Upper lobe of left lung (tissue), 6 donors: ENCODE results near the gene NUP214. TPM values are rescaled to one million over a fixed set of nuclear protein-coding genes. Genes with fewer than 3 reads are reported as not detected.

Experiments used
- ATAC-seq, 2 donors: fragments of 200-7000 bp; cut with Tn5 transposase; one replicate each; pipeline ENCODE4 v1.9.1; 2022; ENCODE audit warnings: mild to moderate bottlenecking in 2 of 2, moderate library complexity in 2 of 2; ENCODE audit not compliant: low FRiP score in 2 of 2
- DNase-seq, 2 donors: peaks; one replicate each; pipeline ENCODE4 v3.0.0-alpha.2; 2019 to 2020
- H3K27ac ChIP-seq, 4 donors: fragments of 200-600 bp; sonication (generic); one replicate each; pipeline ENCODE4 v1.5.1; 2016 to 2019
- H3K27me3 ChIP-seq, 4 donors: fragments of 200-600 bp; sonication (generic); one replicate each; pipeline ENCODE4 v1.5.1; 2017 to 2019
- H3K36me3 ChIP-seq, 4 donors: fragments of 200-600 bp; sonication (generic); one replicate each; pipeline ENCODE4 v1.5.1; 2016 to 2019
- H3K4me1 ChIP-seq, 4 donors: fragments of 200-600 bp; sonication (generic); one replicate each; pipeline ENCODE4 v1.5.1; 2018 to 2019
- H3K4me3 ChIP-seq, 4 donors: fragments of 200-600 bp; sonication (generic); one replicate each; pipeline ENCODE4 v1.5.1; 2017 to 2019; ENCODE audit warnings: mild to moderate bottlenecking in 2 of 4, moderate library complexity in 1 of 4
- H3K9me3 ChIP-seq, 4 donors: fragments of 200-600 bp; sonication (generic); one replicate each; pipeline ENCODE4 v1.5.1; 2018 to 2019
- CTCF ChIP-seq, 6 experiments: fragments of 450-650 bp in 4 of 6; fragments of 200-600 bp in 2 of 6; sonication (generic) in 2 of 6; IDR thresholded peaks; one replicate each; pipeline ENCODE4 v1.5.1; 2016 to 2019; ENCODE audit warnings: antibody characterized with exemption in 6 of 6
- EP300 ChIP-seq, 4 donors: sonication (generic); formaldehyde crosslinking; IDR thresholded peaks; one replicate each; pipeline ENCODE4 v1.5.1; 2017; ENCODE audit warnings: antibody characterized with exemption in 4 of 4, control low read depth in 2 of 4
- POLR2A ChIP-seq, 4 donors: fragments of 450-650 bp; IDR thresholded peaks; one replicate each; pipeline ENCODE4 v1.5.1; 2016 to 2017; ENCODE audit warnings: antibody characterized with exemption in 4 of 4, mild to moderate bottlenecking in 2 of 4
- POLR2AphosphoS5 ChIP-seq, 2 donors: sonication (generic); formaldehyde crosslinking; IDR thresholded peaks; one replicate each; pipeline ENCODE4 v1.5.1; 2017; ENCODE audit warnings: antibody characterized with exemption in 2 of 2
- WGBS, 2 donors: methylation state at CpG; one replicate each; pipeline ENCODE4 v1.1.5; 2017 to 2018; 5-methylcytosine and 5-hydroxymethylcytosine counted together
- total RNA-seq, 6 donors: library from RNA; depleted of rRNA in 4 of 6; stranded (reverse); fragments of >200 nt in 4 of 6; gene quantifications; one replicate each; pipeline versions ENCODE4 v1.1.0 to v1.2.1, GENCODE V29; 2016 to 2021
- donor health status: DM: no; HTN: no; CAD: no; lungs with moderate emphysema.
- donor health status: DM: no; HTN: yes; CAD: no; lungs with severe emphysema.

Gene NUP214
- total RNA-seq, 6 donors from 2014 or later: 35.3 to 113 (median 44.3) TPM

- ATAC-seq (no peak), DNase-seq (no peak)
- Histone ChIP-seq H3K4me3 (no peak overlapping the region), H3K27ac (no peak overlapping the region), H3K4me1 (peaks cover 15 to 22% (median 18%) of the 10 kb centered on the region in 4 donors), H3K36me3 (no peaks in the 10 kb centered on the region), H3K27me3 (no peaks in the 10 kb centered on the region), H3K9me3 (no peaks in the 10 kb centered on the region)
- WGBS, 2 donors: 79 to 88% methylated on average over 2 of the region's 2 CpGs
- TF ChIP-seq POLR2A (IDR thresholded peaks at IDR 0.05) (no peak), EP300 (IDR thresholded peaks at IDR 0.05) (no peak)
Measured at GRCh38 chr9:131122158-131122557, 3.2 kb upstream of the NUP214 start.

- Histone ChIP-seq H3K9me3 (no peaks in the 10 kb centered on the region), H3K27me3 (no peaks in the 10 kb centered on the region), H3K4me1 (peaks cover 14 to 18% (median 16%) of the 10 kb centered on the region in 4 donors), H3K27ac (peak overlapping the region; percentile 83 to 92 (median 87)), H3K36me3 (peaks cover 16 to 28% (median 22%) of the 10 kb centered on the region in 4 donors), H3K4me3 (peak overlapping the region; percentile 27 to 99 (median 80))
- ATAC-seq (peak in 1 of 2 donors; percentile 2), DNase-seq (no peak)
- 2 to 4% methylated on average over 7 of the region's 7 CpGs for WGBS, 2 donors
- TF ChIP-seq EP300 (IDR thresholded peaks at IDR 0.05) (no peak), POLR2A (IDR thresholded peaks at IDR 0.05) (no peak), CTCF (IDR thresholded peaks at IDR 0.05) (no peak), POLR2AphosphoS5 (IDR thresholded peaks at IDR 0.05) (no peak)
Measured at GRCh38 chr9:131125038-131125287, 423 bp upstream of the NUP214 start.

GRCh38 chr9:131126059-131126426 is 657 bp downstream of the NUP214 start:
- no peaks in the 10 kb centered on the region for H3K27me3 ChIP-seq
- ATAC-seq: no peak
- TF ChIP-seq POLR2AphosphoS5 (IDR thresholded peaks at IDR 0.05) (no peak), POLR2A (IDR thresholded peaks at IDR 0.05) (no peak), CTCF (IDR thresholded peaks at IDR 0.05) (no peak), EP300 (IDR thresholded peaks at IDR 0.05) (no peak)
- H3K36me3 ChIP-seq: peaks cover 17 to 39% (median 32%) of the 10 kb centered on the region in 4 donors
- H3K4me3 ChIP-seq: peak overlapping the region; percentile 68 to 99 (median 84)
- 0 to 1% methylated on average over 11 of the region's 11 CpGs for WGBS, 2 donors
- no peaks in the 10 kb centered on the region for H3K9me3 ChIP-seq
- peaks cover 14 to 18% (median 16%) of the 10 kb centered on the region in 4 donors for H3K4me1 ChIP-seq
- peak overlapping the region; percentile 83 to 92 (median 87) for H3K27ac ChIP-seq
- no peak for DNase-seq

GRCh38 chr9:131129183-131129582 is 3.8 kb downstream of the NUP214 start:
- Histone ChIP-seq H3K27ac (no peak overlapping the region), H3K36me3 (peaks cover 32 to 70% (median 61%) of the 10 kb centered on the region in 4 donors), H3K4me1 (peaks cover 14 to 18% (median 16%) of the 10 kb centered on the region in 4 donors), H3K4me3 (no peak overlapping the region), H3K9me3 (no peaks in the 10 kb centered on the region), H3K27me3 (no peaks in the 10 kb centered on the region)
- TF ChIP-seq POLR2A (IDR thresholded peaks at IDR 0.05) (no peak), CTCF (IDR thresholded peaks at IDR 0.05) (no peak), POLR2AphosphoS5 (IDR thresholded peaks at IDR 0.05) (no peak), EP300 (IDR thresholded peaks at IDR 0.05) (no peak)
- ATAC-seq (no peak), DNase-seq (no peak)
- WGBS, 2 donors: 82 to 86% methylated on average over 3 of the region's 3 CpGs

GRCh38 chr9:131138676-131139075 is 13.3 kb downstream of the NUP214 start:
- TF ChIP-seq POLR2AphosphoS5 (IDR thresholded peaks at IDR 0.05) (no peak), EP300 (IDR thresholded peaks at IDR 0.05) (no peak), POLR2A (IDR thresholded peaks at IDR 0.05) (no peak), CTCF (IDR thresholded peaks at IDR 0.05) (no peak)
- Histone ChIP-seq H3K4me3 (no peak overlapping the region), H3K36me3 (peaks cover 41 to 100% (median 83%) of the 10 kb centered on the region in 4 donors), H3K27me3 (no peaks in the 10 kb centered on the region), H3K9me3 (no peaks in the 10 kb centered on the region), H3K27ac (no peak overlapping the region), H3K4me1 (no peaks in the 10 kb centered on the region)
- WGBS, 2 donors: 88 to 100% methylated on average over 2 of the region's 2 CpGs
- ATAC-seq (no peak), DNase-seq (no peak)
